GM12864 (cell line): ENCODE data around the gene SETD3.

Experiments
- DNase-seq: peaks from one replicate; pipeline ENCODE4 v3.0.0-alpha.2; 2011; ENCODE audit warnings: low read depth
- H3K4me3 ChIP-seq: 2 replicates; pipeline ENCODE4 v1.5.1; 2011; ENCODE audit warnings: mild to moderate bottlenecking, low read depth, low read length, control low read depth
- TF ChIP-seq, protein P1 (sequence below): IDR thresholded peaks from 2 replicates; pipeline ENCODE4 v1.5.1; 2011; ENCODE audit warnings: low read depth, mild to moderate bottlenecking, moderate library complexity, low read length, control low read depth, inconsistent platforms; ENCODE audit errors: missing control alignments

The SETD3 gene

DNA sequence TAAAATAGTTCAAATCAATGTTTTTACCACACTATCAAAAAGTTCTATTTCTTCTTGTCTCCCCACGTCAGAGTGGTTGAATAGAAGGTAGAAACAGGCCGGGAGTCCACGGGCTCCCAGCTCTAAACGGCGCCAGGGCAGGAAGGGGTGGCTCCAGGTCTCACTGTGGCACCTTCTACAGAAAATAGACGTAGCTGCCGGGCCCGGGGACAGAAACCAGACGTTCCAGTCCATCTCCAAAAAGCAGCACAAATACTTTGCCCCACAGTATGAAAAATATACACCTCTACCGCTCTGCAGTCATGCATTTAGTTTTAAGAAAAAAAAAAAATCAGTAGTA lies 31.4 kb upstream of the SETD3 start:
- no peak for DNase-seq
- TF ChIP-seq, protein P1, sequence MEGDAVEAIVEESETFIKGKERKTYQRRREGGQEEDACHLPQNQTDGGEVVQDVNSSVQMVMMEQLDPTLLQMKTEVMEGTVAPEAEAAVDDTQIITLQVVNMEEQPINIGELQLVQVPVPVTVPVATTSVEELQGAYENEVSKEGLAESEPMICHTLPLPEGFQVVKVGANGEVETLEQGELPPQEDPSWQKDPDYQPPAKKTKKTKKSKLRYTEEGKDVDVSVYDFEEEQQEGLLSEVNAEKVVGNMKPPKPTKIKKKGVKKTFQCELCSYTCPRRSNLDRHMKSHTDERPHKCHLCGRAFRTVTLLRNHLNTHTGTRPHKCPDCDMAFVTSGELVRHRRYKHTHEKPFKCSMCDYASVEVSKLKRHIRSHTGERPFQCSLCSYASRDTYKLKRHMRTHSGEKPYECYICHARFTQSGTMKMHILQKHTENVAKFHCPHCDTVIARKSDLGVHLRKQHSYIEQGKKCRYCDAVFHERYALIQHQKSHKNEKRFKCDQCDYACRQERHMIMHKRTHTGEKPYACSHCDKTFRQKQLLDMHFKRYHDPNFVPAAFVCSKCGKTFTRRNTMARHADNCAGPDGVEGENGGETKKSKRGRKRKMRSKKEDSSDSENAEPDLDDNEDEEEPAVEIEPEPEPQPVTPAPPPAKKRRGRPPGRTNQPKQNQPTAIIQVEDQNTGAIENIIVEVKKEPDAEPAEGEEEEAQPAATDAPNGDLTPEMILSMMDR = no peak
- no peak overlapping the region for H3K4me3 ChIP-seq

DNA sequence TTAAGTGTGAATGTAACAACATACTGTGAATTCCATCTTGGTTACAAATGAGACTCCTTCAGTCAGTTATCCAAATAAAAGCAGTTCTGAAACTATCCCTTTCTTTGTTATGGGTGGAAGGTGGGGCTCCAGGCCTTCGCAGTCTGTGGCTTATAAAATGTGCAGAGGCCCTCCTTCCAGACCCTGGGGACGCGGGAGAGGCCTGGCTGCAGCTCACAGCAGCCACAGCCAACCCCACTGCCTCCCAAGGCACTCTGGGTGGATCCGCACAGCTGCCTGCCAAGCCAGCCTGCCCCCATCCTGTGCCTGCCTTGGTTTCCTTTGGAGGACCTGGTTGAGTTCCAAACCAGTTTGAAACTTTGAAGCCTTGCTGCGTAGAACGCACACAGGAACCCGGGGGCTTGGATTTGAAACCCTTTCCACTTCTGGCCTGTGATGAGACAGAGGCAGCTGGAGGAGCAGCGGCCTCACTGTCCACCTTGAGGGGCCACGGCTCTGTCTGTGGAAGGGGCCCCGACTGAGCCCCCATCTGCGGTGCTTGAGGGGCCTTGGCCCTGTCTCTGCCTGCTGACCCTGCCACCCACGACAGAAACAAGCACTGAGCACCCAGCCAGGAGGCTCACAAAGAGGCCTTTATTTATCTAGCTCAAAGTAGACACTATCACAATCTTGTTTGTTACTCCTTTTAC lies 30.9 kb upstream of the SETD3 start:
- H3K4me3 ChIP-seq = no peak overlapping the region
- TF ChIP-seq, protein P1 = no peak
- no peak for DNase-seq

DNA sequence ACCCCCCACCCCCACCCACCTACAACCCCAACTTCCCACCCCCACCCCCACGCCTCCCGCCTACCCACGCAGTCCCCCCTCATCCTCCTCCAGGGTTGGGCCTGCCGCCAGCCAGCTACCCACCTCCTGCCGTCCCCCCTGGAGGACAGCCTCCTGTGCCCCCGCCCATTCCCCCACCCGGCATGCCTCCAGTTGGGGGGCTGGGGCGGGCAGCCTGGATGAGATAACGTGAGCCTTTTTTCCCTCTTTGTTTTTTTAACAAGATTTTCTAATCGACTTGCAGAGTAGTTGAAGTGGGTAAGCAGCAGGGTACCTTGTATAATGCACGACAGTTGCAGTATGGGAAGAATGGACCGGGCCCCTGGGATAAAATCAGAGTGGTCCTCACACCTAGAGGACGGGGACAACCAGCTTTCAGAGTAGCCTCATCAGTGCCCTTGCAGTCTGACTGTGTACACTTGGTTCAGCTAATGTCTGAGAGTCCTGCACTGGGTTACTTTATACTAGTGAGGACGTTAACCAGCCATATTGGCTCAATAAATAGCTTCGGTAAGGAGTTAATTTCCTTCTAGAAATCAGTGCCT lies 30.0 kb upstream of the SETD3 start:
- DNase-seq = no peak
- TF ChIP-seq, protein P1 = no peak
- H3K4me3 ChIP-seq = no peak overlapping the region

DNA sequence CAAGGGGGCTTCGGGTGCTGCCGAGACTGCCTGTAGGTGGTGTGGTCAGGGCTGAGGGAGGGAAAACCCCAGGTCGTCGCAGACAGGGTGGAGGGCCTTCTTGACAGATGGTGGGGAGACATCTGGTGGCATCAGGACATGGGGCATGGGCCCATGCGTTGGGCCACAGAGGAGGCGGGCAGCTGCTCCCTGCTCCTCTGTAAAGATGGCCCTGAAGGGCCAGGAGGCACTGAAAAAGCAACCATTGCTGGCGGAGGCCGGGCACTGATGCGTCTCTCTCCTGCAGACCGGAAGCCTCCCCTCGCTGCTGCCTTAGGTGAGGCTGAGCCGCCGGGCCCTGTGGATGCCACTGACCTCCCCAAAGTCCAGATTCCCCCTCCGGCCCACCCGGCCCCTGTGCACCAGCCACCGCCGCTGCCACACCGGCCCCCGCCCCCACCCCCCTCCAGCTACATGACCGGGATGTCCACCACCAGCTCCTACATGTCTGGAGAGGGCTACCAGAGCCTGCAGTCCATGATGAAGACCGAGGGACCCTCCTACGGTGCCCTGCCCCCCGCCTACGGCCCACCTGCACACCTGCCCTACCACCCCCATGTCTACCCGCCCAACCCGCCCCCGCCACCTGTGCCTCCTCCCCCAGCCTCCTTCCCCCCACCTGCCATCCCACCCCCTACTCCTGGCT lies 29.4 kb upstream of the SETD3 start:
- H3K4me3 ChIP-seq = no peak overlapping the region
- DNase-seq = no peak
- TF ChIP-seq, protein P1 = no peak

DNA sequence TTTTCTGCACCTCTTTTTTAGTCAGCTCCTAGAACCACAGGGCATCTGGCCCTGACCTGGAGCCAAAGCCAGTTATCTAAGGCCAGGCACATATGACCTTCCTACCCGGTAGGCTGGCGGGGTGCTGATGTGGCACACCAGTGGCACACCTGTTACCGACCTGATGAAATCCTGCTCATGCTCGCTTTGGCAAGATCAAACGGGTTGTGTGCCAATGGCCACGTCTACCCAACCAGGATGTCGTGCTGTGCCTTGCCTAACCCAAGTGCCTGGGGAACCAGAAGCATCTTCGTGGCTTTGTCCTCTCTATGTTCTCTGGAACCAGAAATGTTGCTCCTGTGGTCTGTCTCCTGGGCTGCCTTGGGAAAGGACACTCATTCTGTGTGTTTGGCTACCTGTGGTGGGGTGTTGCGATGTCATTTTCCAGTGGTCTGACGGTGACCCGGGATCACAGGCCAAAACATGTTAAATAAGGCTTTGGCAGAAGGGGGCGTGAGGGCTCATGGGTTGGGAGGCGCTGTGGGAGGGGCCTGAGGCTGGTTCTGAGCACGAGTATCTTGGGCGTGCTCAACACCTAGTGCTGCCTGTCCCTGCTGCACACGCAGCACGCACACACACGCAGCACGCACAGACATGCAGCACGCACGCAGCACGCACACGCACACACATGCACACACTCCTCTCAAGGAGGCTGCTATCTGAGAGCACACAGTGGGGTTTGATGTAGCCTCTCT lies 28.4 kb upstream of the SETD3 start:
- DNase-seq = no peak
- H3K4me3 ChIP-seq = no peak overlapping the region
- TF ChIP-seq, protein P1 = no peak

DNA sequence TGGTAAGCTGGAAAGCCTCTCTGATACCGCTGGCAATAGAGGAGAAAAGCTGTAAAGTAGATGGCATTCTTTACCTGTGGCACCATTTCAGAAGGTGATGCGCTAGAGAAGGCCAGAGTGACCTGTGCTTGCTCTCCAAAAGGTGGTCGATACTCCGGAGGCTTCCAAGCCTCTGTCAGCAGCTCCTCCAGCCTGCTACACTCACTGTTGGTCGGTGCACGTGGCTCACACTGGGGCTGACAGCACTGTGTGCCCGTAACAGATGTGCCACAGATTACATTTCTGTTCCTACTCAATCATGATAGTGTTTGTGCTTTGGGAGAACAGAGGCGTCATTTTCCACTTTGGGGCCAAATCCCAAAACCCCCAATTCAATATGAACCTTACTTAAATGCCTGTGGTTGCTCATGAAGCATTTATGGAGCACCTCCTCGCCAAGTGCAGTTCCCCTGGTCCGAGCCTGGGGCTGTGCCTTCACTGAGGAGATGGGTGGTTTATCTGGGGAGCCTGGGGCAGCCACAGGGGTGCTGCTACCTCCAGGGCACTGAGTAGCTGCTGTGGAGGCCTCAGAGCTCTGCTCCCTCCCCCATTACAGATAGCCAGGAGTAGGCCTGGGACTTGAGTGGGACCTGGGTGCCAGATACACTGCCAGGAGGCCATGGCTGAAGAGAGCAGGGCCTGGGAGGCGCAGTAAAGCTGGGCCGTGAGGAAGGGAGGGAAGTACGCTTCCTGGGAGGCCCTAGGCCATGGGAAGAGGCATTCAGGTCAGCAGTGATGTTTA lies 27.4 kb upstream of the SETD3 start:
- H3K4me3 ChIP-seq = no peak overlapping the region
- no peak for DNase-seq
- TF ChIP-seq, protein P1 = no peak
